Mucosa of rectum (tissue), 2 donors: ENCODE results near the gene ADIG.

ENCODE experiments used
- H3K27ac ChIP-seq, 2 donors: one replicate each; pipeline ENCODE4 v1.7.0; 2013; ENCODE audit warnings: inconsistent platforms in 2 of 2, low read depth in 2 of 2, low read length in 2 of 2
- H3K27me3 ChIP-seq, 2 donors: one replicate each; pipeline ENCODE4 v1.7.0; 2013; ENCODE audit warnings: low read length in 2 of 2; ENCODE audit not compliant: control insufficient read depth in 2 of 2, insufficient read depth in 2 of 2
- H3K36me3 ChIP-seq, 2 donors: one replicate each; pipeline ENCODE4 v1.7.0; 2013; ENCODE audit warnings: low read length in 2 of 2; ENCODE audit not compliant: control insufficient read depth in 2 of 2, insufficient read depth in 2 of 2
- H3K4me1 ChIP-seq, 2 donors: one replicate each; pipeline ENCODE4 v1.7.0; 2013; ENCODE audit warnings: low read length in 2 of 2, mild to moderate bottlenecking in 1 of 2; ENCODE audit not compliant: control insufficient read depth in 2 of 2, insufficient read depth in 2 of 2
- H3K4me3 ChIP-seq, 2 donors: one replicate each; pipeline ENCODE4 v1.7.0; 2013; ENCODE audit warnings: low read length in 2 of 2
- H3K9ac ChIP-seq, 2 donors: one replicate each; pipeline ENCODE4 v1.7.0; 2013; ENCODE audit warnings: low read length in 2 of 2, low read depth in 1 of 2, mild to moderate bottlenecking in 1 of 2
- H3K9me3 ChIP-seq, 2 donors: one replicate each; pipeline ENCODE4 v1.7.0; 2013; ENCODE audit warnings: low read length in 2 of 2; ENCODE audit not compliant: control insufficient read depth in 2 of 2
- donor health status: healthy.
- donor health status: Normal muscosa, but diverticular disease.

Gene ADIG

GRCh38 chr20:38601216-38602184 lies 20.5 kb downstream of the ADIG start, which contains the start of gene ARHGAP40:
ARHGAP40 (plus strand) TSS chr20:38601809.
- no peaks in the 10 kb centered on the region for H3K36me3 ChIP-seq
- no peaks in the 10 kb centered on the region for H3K4me1 ChIP-seq
- no peak within 1 kb of the TSS for H3K4me3 ChIP-seq
- no peak within 1 kb of the TSS for H3K27ac ChIP-seq
- H3K9me3 ChIP-seq, result no peaks in the 10 kb centered on the region
- H3K9ac ChIP-seq, result no peak within 1 kb of the TSS
- peaks cover 36 to 44% of the 10 kb centered on the region in 2 donors for H3K27me3 ChIP-seq

DNA sequence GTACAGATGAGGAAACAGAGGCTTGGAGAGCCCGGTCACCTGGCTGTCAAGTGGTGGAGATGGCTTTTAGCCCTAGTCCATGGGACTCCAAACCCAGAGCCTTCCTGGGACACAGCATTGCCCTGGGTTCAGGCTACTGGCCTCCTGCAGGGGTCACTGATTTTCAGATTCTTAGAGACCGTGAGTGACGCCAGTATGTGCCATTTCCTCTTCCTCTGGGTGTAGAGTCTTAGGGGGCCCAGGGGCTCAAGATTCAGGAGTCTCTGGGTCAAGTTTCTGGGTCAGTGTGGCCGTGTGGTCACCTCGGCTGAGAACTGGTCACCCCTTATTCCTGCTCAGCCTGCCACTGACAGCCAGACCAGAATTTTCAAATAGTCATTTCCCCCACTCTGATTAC lies 21.2 kb downstream of the ADIG start:
- no peak overlapping the region for H3K9ac ChIP-seq
- no peaks in the 10 kb centered on the region for H3K36me3 ChIP-seq
- H3K27ac ChIP-seq, result no peak overlapping the region
- no peak overlapping the region for H3K4me3 ChIP-seq
- H3K9me3 ChIP-seq, result no peaks in the 10 kb centered on the region
- no peaks in the 10 kb centered on the region for H3K4me1 ChIP-seq
- peaks cover 39 to 47% of the 10 kb centered on the region in 2 donors for H3K27me3 ChIP-seq

DNA sequence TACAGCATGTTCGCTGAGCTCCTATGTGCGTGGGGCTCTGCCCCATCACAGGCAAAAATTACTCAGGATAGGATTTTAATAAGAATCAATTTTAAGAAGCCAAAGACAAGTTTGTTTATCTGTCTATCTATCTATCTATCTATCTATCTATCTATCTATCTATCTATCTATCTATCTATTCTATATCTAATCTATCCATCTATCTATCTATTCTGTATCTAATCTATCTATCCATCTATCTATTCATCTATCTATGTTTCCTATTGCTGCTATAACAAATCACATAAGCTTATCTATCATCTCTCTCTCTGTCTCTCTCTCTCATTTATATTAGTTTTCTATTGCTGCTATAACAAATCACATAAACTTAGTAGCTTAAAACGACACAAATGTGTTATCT lies 22.3 kb downstream of the ADIG start:
- H3K4me1 ChIP-seq, result no peaks in the 10 kb centered on the region
- H3K4me3 ChIP-seq, result no peak overlapping the region
- no peaks in the 10 kb centered on the region for H3K36me3 ChIP-seq
- H3K9me3 ChIP-seq, result no peaks in the 10 kb centered on the region
- H3K27me3 ChIP-seq, result peaks cover 39 to 47% of the 10 kb centered on the region in 2 donors
- H3K9ac ChIP-seq, result no peak overlapping the region
- no peak overlapping the region for H3K27ac ChIP-seq

DNA sequence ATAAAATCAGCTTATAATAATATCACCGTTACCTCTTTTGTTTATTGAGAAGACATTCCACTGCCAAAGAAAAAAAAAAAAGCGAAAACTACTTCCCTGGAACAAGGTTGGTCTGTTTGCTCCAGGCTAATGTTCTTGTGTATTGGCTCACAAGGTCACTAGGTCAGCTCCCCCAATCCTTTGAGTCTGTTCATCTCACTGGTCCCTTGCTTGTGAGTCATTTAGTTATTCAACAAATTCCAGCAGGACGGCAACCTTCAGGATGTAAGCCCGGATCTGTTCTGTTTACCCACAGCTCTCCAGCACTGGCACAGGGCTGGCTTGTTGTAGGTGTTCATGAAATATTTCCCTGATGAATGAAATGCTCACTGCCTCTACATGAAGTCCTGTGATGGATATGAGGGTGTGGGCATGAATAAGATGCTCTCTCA lies 23.9 kb downstream of the ADIG start:
- Histone ChIP-seq H3K4me1 (no peaks in the 10 kb centered on the region), H3K4me3 (no peak overlapping the region), H3K27ac (no peak overlapping the region), H3K36me3 (no peaks in the 10 kb centered on the region), H3K27me3 (peaks cover 41 to 42% of the 10 kb centered on the region in 2 donors), H3K9me3 (no peaks in the 10 kb centered on the region), H3K9ac (no peak overlapping the region)

GRCh38 chr20:38607351-38607750 lies 26.4 kb downstream of the ADIG start:
- no peak overlapping the region for H3K4me3 ChIP-seq
- H3K9ac ChIP-seq, result no peak overlapping the region
- H3K36me3 ChIP-seq, result no peaks in the 10 kb centered on the region
- H3K27me3 ChIP-seq, result peaks cover 24 to 25% of the 10 kb centered on the region in 2 donors
- no peaks in the 10 kb centered on the region for H3K9me3 ChIP-seq
- no peaks in the 10 kb centered on the region for H3K4me1 ChIP-seq
- H3K27ac ChIP-seq, result no peak overlapping the region

- H3K9ac ChIP-seq, result no peak overlapping the region
- H3K36me3 ChIP-seq, result no peaks in the 10 kb centered on the region
- no peaks in the 10 kb centered on the region for H3K9me3 ChIP-seq
- peaks cover 18 to 20% of the 10 kb centered on the region in 2 donors for H3K27me3 ChIP-seq
- no peak overlapping the region for H3K27ac ChIP-seq
- H3K4me1 ChIP-seq, result no peaks in the 10 kb centered on the region
- no peak overlapping the region for H3K4me3 ChIP-seq
Measured at GRCh38 chr20:38608188-38608587, 27.2 kb downstream of the ADIG start.

GRCh38 chr20:38609815-38610214 lies 28.8 kb downstream of the ADIG start:
- H3K4me1 ChIP-seq, result no peaks in the 10 kb centered on the region
- no peaks in the 10 kb centered on the region for H3K9me3 ChIP-seq
- H3K27me3 ChIP-seq, result peaks cover 10 to 12% of the 10 kb centered on the region in 2 donors
- H3K9ac ChIP-seq, result no peak overlapping the region
- H3K36me3 ChIP-seq, result no peaks in the 10 kb centered on the region
- no peak overlapping the region for H3K27ac ChIP-seq
- no peak overlapping the region for H3K4me3 ChIP-seq

DNA sequence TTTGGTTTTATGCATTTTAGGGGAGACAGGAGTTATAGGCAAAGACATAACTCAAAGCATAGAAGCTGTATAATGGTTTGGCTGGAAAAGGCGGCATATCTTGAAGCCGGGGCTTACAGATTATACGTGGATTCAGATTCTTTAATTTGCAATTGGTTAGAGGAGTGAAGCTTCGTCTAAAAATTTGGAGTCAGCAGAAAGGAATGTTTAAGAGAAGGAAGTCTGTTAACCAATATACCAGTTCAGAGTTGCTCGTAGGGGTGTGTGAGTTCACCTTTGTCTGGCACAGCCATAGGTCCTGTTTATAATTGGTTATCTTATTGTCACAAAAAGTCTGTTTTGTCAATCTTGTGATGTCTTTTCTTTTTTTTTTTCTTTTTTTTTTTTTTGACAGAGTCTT lies 29.5 kb downstream of the ADIG start:
- Histone ChIP-seq H3K4me1 (no peaks in the 10 kb centered on the region), H3K9me3 (no peaks in the 10 kb centered on the region), H3K4me3 (no peak overlapping the region), H3K27ac (no peak overlapping the region), H3K9ac (no peak overlapping the region), H3K27me3 (peaks cover 5 to 6% of the 10 kb centered on the region in 2 donors), H3K36me3 (no peaks in the 10 kb centered on the region)

- Histone ChIP-seq H3K9me3 (no peaks in the 10 kb centered on the region), H3K9ac (no peak overlapping the region), H3K27me3 (peaks cover 2 to 5% of the 10 kb centered on the region in 2 donors), H3K36me3 (no peaks in the 10 kb centered on the region), H3K27ac (no peak overlapping the region), H3K4me1 (no peaks in the 10 kb centered on the region), H3K4me3 (no peak overlapping the region)
Measured at GRCh38 chr20:38612751-38613515, 31.9 kb downstream of the ADIG start.

DNA sequence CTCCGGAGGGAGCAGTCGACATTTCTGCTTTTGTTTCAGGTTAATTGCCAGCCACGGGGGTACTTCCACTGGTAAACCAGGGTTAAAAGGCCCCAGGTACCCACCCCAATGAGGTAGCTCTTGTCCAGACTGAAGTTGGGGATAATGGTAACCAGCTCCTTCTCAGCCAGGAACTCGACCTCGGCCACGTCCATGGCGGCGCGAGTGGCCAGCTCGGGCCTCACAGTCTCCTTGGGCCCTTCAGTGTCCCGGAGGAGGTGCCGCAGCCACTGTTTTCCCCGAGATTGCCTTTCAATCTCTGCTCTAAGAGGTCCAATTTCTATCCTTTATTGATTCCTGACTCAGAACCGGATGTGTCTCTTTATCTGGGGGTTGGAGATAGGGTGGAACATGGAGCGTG lies 34.3 kb downstream of the ADIG start:
- Histone ChIP-seq H3K9ac (no peak overlapping the region), H3K4me1 (no peaks in the 10 kb centered on the region), H3K36me3 (no peaks in the 10 kb centered on the region), H3K4me3 (no peak overlapping the region), H3K27me3 (peaks cover 6 to 10% of the 10 kb centered on the region in 2 donors), H3K9me3 (no peaks in the 10 kb centered on the region), H3K27ac (no peak overlapping the region)
